GM19043 (cell line): Measurements from ENCODE around the gene ACAP1.
"Not testable (repeated sequence)": the region's sequence is repeated elsewhere in the genome, so short reads cannot be mapped to it uniquely, and the experiment has no call there.

Experiments
- ATAC-seq: cut with Tn5 transposase; IDR thresholded peaks from one replicate; pipeline ENCODE4 v1.9.1; 2021; ENCODE audit warnings: low read depth; ENCODE audit not compliant: unreplicated experiment

Gene ACAP1

GRCh38 chr17:7352910-7353635 lies 16.7 kb downstream of the ACAP1 start:
- ATAC-seq: no peak

- ATAC-seq: no peak
These were observed 18.0 kb downstream of the ACAP1 start for GRCh38 chr17:7354262-7354843.

GRCh38 chr17:7355053-7355452 lies 18.7 kb downstream of the ACAP1 start, which contains the start of gene TMEM95:
TMEM95 (plus strand) TSS chr17:7355156; CDS start chr17:7355205, 49 bp downstream.
- no peak for ATAC-seq

GRCh38 chr17:7355573-7355972 lies 19.2 kb downstream of the ACAP1 start:
- no peak for ATAC-seq

- no peak for ATAC-seq
These were observed 19.8 kb downstream of the ACAP1 start for GRCh38 chr17:7356072-7356549.

- ATAC-seq: no peak
These were observed 20.4 kb downstream of the ACAP1 start for GRCh38 chr17:7356756-7357155.

GRCh38 chr17:7357381-7357780 lies 21.1 kb downstream of the ACAP1 start:
- no peak for ATAC-seq

- no peak for ATAC-seq
These were observed 25.6 kb downstream of the ACAP1 start for GRCh38 chr17:7361906-7362305.

GRCh38 chr17:7363311-7363710 lies 27.0 kb downstream of the ACAP1 start:
- ATAC-seq: no peak

- ATAC-seq: not testable (repeated sequence)
These were observed 29.6 kb downstream of the ACAP1 start for GRCh38 chr17:7365963-7366362.

GRCh38 chr17:7367083-7367482 lies 30.8 kb downstream of the ACAP1 start:
- no peak for ATAC-seq

- no peak for ATAC-seq
These were observed 31.7 kb downstream of the ACAP1 start for GRCh38 chr17:7367918-7368598.

GRCh38 chr17:7368599-7368994 lies 32.3 kb downstream of the ACAP1 start:
- not testable (repeated sequence) for ATAC-seq

- ATAC-seq: no peak
These were observed 33.5 kb downstream of the ACAP1 start for GRCh38 chr17:7369825-7370224.

GRCh38 chr17:7370853-7371252 lies 34.5 kb downstream of the ACAP1 start:
- ATAC-seq: no peak

- no peak for ATAC-seq
These were observed 38.0 kb downstream of the ACAP1 start for GRCh38 chr17:7374353-7374752.

GRCh38 chr17:7379134-7379533 lies 42.8 kb downstream of the ACAP1 start:
- ATAC-seq: no peak

GRCh38 chr17:7380321-7380720 lies 44.0 kb downstream of the ACAP1 start:
- ATAC-seq: no peak

- ATAC-seq: no peak
These were observed 44.7 kb downstream of the ACAP1 start, which contains the start of gene TNK1 for GRCh38 chr17:7380855-7381683. TNK1 (plus strand) TSS chr17:7381089; CDS start chr17:7382927, 1,838 bp downstream.

- ATAC-seq: no peak
These were observed 46.6 kb downstream of the ACAP1 start for GRCh38 chr17:7382901-7383300.

GRCh38 chr17:7383371-7383741 lies 47.0 kb downstream of the ACAP1 start:
- ATAC-seq: no peak
